ENCODE results near the gene DAPK2. TPM values are rescaled to one million over a fixed set of nuclear protein-coding genes. Genes with fewer than 3 reads are reported as not detected.

Gene DAPK2
- total and polyA plus RNA-seq, 2 of the 4 experiments (the other 2 are of a cell fraction), result 0.34 to 0.36 TPM

DNA sequence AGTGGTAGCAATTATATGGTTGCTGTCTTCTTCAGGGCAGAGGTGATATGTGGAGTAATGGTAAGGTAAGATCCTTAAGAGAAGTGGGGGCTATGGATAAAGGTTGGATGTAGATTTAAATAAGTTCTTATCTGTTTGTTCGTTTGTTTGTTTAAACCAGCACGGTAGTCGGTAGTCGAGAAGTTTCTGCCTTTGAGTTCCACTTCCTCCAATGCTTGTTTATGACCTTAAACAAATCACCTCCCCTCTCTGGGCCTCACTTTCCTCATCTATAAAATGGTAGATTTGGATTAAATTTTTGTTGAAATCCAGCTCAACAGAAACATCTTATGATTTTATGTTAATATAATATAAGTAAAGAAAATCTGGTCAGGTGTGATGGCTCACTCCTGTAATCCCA is 11.8 kb downstream of the DAPK2 start:
- in situ Hi-C loops (cut with MboI; ENCODE audit: low sequenced_read_pairs) (loop anchor here (25.0 kb wide), 1 partner anchor 172 kb away; no protein-coding TSS in a partner anchor), intact Hi-C loops (cut with micrococcal nuclease) (no loop called here), dilution Hi-C loops (cut with HindIII; ENCODE audit: low sequenced_read_pairs, unreplicated experiment) (no loop called here)
- no TSS peak for BruUV-seq (replicated peaks)
- no peak overlapping the region for H3K4ac ChIP-seq (ENCODE audit: low read depth, low read length)
- H3K4me3 ChIP-seq (ENCODE audit: insufficient read depth, low read depth, low read length), result no peak overlapping the region
- H3K79me1 ChIP-seq (ENCODE audit: low read depth in 1 of 2, low read length in 2 of 2), result no peaks in the 10 kb centered on the region
- TF ChIP-seq RAD21 (IDR thresholded peaks at IDR 0.05; ENCODE audit: low read length), result no peak
- no peak for TF ChIP-seq CHD1 (IDR thresholded peaks at IDR 0.05; ENCODE audit: low read depth, low read length)
- TF ChIP-seq NFE2L2 (IDR thresholded peaks at IDR 0.05; ENCODE audit: low read depth, low read length), result no peak
- no peak for TF ChIP-seq MXI1 (IDR thresholded peaks at IDR 0.05; ENCODE audit: borderline replicate concordance, low read depth, low read length)
- TF ChIP-seq MAZ (IDR thresholded peaks at IDR 0.05; ENCODE audit: borderline replicate concordance, low read depth, low read length), result no peak
- TF ChIP-seq POLR2A (IDR thresholded peaks at IDR 0.05; ENCODE audit: low read depth, low read length), result no peak
- TF ChIP-seq SMC3 (IDR thresholded peaks at IDR 0.05; ENCODE audit: low read depth, low read length), result no peak
- TF ChIP-seq, protein P1, sequence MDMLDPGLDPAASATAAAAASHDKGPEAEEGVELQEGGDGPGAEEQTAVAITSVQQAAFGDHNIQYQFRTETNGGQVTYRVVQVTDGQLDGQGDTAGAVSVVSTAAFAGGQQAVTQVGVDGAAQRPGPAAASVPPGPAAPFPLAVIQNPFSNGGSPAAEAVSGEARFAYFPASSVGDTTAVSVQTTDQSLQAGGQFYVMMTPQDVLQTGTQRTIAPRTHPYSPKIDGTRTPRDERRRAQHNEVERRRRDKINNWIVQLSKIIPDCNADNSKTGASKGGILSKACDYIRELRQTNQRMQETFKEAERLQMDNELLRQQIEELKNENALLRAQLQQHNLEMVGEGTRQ (IDR thresholded peaks at IDR 0.05; ENCODE audit: low read depth, low read length), result no peak
- TF ChIP-seq, protein P2, sequence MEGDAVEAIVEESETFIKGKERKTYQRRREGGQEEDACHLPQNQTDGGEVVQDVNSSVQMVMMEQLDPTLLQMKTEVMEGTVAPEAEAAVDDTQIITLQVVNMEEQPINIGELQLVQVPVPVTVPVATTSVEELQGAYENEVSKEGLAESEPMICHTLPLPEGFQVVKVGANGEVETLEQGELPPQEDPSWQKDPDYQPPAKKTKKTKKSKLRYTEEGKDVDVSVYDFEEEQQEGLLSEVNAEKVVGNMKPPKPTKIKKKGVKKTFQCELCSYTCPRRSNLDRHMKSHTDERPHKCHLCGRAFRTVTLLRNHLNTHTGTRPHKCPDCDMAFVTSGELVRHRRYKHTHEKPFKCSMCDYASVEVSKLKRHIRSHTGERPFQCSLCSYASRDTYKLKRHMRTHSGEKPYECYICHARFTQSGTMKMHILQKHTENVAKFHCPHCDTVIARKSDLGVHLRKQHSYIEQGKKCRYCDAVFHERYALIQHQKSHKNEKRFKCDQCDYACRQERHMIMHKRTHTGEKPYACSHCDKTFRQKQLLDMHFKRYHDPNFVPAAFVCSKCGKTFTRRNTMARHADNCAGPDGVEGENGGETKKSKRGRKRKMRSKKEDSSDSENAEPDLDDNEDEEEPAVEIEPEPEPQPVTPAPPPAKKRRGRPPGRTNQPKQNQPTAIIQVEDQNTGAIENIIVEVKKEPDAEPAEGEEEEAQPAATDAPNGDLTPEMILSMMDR (conservative IDR thresholded peaks at IDR 0.05; ENCODE audit: low read depth, low read length), result no peak
- no peak for TF ChIP-seq RFX5 (IDR thresholded peaks at IDR 0.05; ENCODE audit: low read depth, low read length)
- no peak for TF ChIP-seq FOS (IDR thresholded peaks at IDR 0.05; ENCODE audit: low read depth, low read length)
- TF ChIP-seq CEBPB (IDR thresholded peaks at IDR 0.05; ENCODE audit: low read depth, low read length), result no peak
- no peak for TF ChIP-seq MAFK (IDR thresholded peaks at IDR 0.05; ENCODE audit: low read depth, low read length)
- no peak for TF ChIP-seq RCOR1 (IDR thresholded peaks at IDR 0.05; ENCODE audit: insufficient replicate concordance, low read length)
- no peak overlapping the region for H3K14ac ChIP-seq (replicated peaks; ENCODE audit: low read depth, low read length)
- H3K27ac ChIP-seq (ENCODE audit: insufficient read depth, low read length), result no peak overlapping the region
- H4K91ac ChIP-seq (ENCODE audit: insufficient read depth, low read depth, low read length), result no peak overlapping the region
- no peaks in the 10 kb centered on the region for H4K20me1 ChIP-seq (ENCODE audit: insufficient read depth, low read length)
- POLR2A ChIA-PET (ENCODE audit: unreplicated experiment), result no interaction called here
- no peaks in the 10 kb centered on the region for H3K9me1 ChIP-seq (ENCODE audit: insufficient read depth, low read length)
- H3K18ac ChIP-seq (ENCODE audit: low read depth, low read length), result no peak overlapping the region
- H3K9me3 ChIP-seq (ENCODE audit: control insufficient read depth, insufficient read depth, low read length), result no peaks in the 10 kb centered on the region
- no peak overlapping the region for H2BK20ac ChIP-seq (ENCODE audit: low read depth, low read length)
- no peak overlapping the region for H3K56ac ChIP-seq (ENCODE audit: extremely low read depth, insufficient read depth, low read length)
- H3K4me2 ChIP-seq (ENCODE audit: low read depth, low read length), result no peak overlapping the region
- ATAC-seq (ENCODE audit: low read depth) (no peak), DNase-seq (no peak)
- CTCF ChIA-PET, result no interaction called here
- H2AFZ ChIP-seq (replicated peaks; ENCODE audit: low read length, poor library complexity), result no peak overlapping the region
- no peak overlapping the region for H2AK5ac ChIP-seq (ENCODE audit: low read depth, low read length)
- H4K8ac ChIP-seq (ENCODE audit: low read depth in 2 of 2, low read length in 2 of 2), result no peak overlapping the region
- WGBS, 2 experiments (ENCODE audit: extremely low coverage in 2 of 2, insufficient read length in 1 of 2), result no CpG with 5 or more reads among the region's 4 CpGs
- peaks cover 15% of the 10 kb centered on the region for H3K27me3 ChIP-seq (ENCODE audit: control insufficient read depth, insufficient read depth, low read length)
- no peak overlapping the region for H2AK9ac ChIP-seq (replicated peaks; ENCODE audit: low read depth, low read length, poor library complexity)
- H2BK15ac ChIP-seq (ENCODE audit: low read depth, low read length), result no peak overlapping the region
- H3K9ac ChIP-seq (ENCODE audit: low read depth, low read length), result no peak overlapping the region
- H3K23ac ChIP-seq (ENCODE audit: low read depth, low read length), result no peak overlapping the region
- H3K4me1 ChIP-seq (ENCODE audit: control insufficient read depth, insufficient read depth, low read length), result no peaks in the 10 kb centered on the region
- H4K5ac ChIP-seq (ENCODE audit: low read depth, low read length), result no peak overlapping the region
- no peak overlapping the region for H2BK5ac ChIP-seq (ENCODE audit: low read depth, low read length, poor library complexity, severe bottlenecking)
- no peak overlapping the region for H2BK120ac ChIP-seq (ENCODE audit: low read depth, low read length)
- H3K36me3 ChIP-seq (ENCODE audit: control insufficient read depth, insufficient read depth, low read length), result no peaks in the 10 kb centered on the region
